Measurements from ENCODE around the gene PZP. TPM values are rescaled to one million over a fixed set of nuclear protein-coding genes. Genes with fewer than 3 reads are reported as not detected.

Gene PZP
- total and polyA plus RNA-seq, 2 of the 8 experiments (the other 6 are each of a cell fraction or from before 2014, with no cell fraction given) = 0.08 TPM; not detected in 1

DNA sequence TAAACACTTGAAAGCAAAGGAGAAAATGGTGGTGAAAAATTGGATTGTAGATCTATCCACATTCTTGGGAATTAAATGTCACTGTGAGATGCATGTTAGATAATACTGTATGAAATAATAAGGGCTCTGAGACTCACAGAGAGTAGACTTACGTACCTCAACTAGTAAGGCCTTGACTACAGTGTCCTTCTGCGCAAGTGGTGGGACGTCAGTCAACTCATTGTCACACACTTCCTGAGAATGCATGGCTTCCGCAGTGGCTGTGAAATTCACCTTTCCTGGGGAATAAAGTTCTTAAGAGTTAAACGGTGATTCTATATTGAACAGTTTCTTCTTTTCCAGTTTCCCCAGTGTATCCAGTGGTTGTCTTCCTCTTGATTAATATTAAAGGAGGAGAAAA, 32.6 kb upstream of the PZP start:
- Histone ChIP-seq H3K79me1 (ENCODE audit: low read depth, low read length) (no peaks in the 10 kb centered on the region), H2BK5ac (ENCODE audit: low read depth, low read length) (no peak overlapping the region), H3K4me2 (ENCODE audit: insufficient read depth in 1 of 2, low read depth in 2 of 2, low read length in 2 of 2) (no peak overlapping the region), H3K4me1 (replicated peaks in 1 of 4; ENCODE audit: control insufficient read depth in 3 of 4, insufficient read depth in 4 of 4, low read length in 3 of 4) (no peaks in the 10 kb centered on the region), H2BK15ac (ENCODE audit: low read length) (no peak overlapping the region), H3K9me3 (ENCODE audit: insufficient read depth in 2 of 2, low read depth in 1 of 2, low read length in 1 of 2) (no peaks in the 10 kb centered on the region; a peak in 1 of 4 replicates), H3K23ac (ENCODE audit: insufficient read length) (no peak overlapping the region), H3K27me3 (replicated peaks in 1 of 4; ENCODE audit: control insufficient read depth in 3 of 4, extremely low read depth in 1 of 4, insufficient read depth in 3 of 4, low read length in 3 of 4) (no peaks in the 10 kb centered on the region), H3K79me2 (ENCODE audit: control insufficient read depth in 1 of 2, insufficient read depth in 2 of 2, low read length in 2 of 2) (no peaks in the 10 kb centered on the region), H4K20me1 (replicated peaks in 1 of 2; ENCODE audit: control insufficient read depth in 1 of 2, insufficient read depth in 2 of 2, low read length in 2 of 2) (no peaks in the 10 kb centered on the region), H3K9ac (replicated peaks in 1 of 4; ENCODE audit: extremely low read depth in 1 of 4, low read depth in 3 of 4, low read length in 3 of 4) (no peak overlapping the region), H2AFZ (ENCODE audit: low read length) (no peak overlapping the region), H3K36me3 (ENCODE audit: control insufficient read depth in 2 of 4, insufficient read depth in 4 of 4, low read length in 3 of 4) (no peaks in the 10 kb centered on the region), H2AK5ac (ENCODE audit: low read depth, low read length) (no peak overlapping the region), H2BK12ac (ENCODE audit: low read depth, low read length) (no peak overlapping the region), H4K8ac (ENCODE audit: extremely low read depth, insufficient read depth, low read length) (no peak overlapping the region), H4K5ac (ENCODE audit: insufficient read length, low read depth, low read length) (no peak overlapping the region), H2BK20ac (ENCODE audit: low read length) (no peak overlapping the region), H3K14ac (ENCODE audit: insufficient read length) (no peak overlapping the region), H3K27ac (ENCODE audit: low read depth, low read length) (no peak overlapping the region), H2BK120ac (replicated peaks; ENCODE audit: low read depth, low read length) (no peak overlapping the region), H3K23me2 (ENCODE audit: low read depth, low read length) (no peaks in the 10 kb centered on the region), H3K56ac (replicated peaks; ENCODE audit: insufficient read length, low read depth, low read length) (no peak overlapping the region), H4K91ac (replicated peaks; ENCODE audit: insufficient read length, low read length) (no peak overlapping the region), H3K4me3 (ENCODE audit: extremely low read depth in 1 of 4, insufficient read depth in 2 of 4, low read depth in 3 of 4, low read length in 4 of 4) (no peak overlapping the region), H3K18ac (ENCODE audit: extremely low read depth, low read length) (no peak overlapping the region), H3K4ac (replicated peaks; ENCODE audit: insufficient read length, low read depth, low read length) (no peak overlapping the region)
- FAIRE-seq = no peak
- WGBS, 2 experiments (ENCODE audit: extremely low coverage in 1 of 2, insufficient coverage in 1 of 2, insufficient read length in 1 of 2, insufficient replicate concordance in 2 of 2, low coverage in 1 of 2, low lambda C conversion rate in 2 of 2, missing lambda C conversion rate in 1 of 2) = 93% methylated on average over 5 of the region's 5 CpGs; no CpG with 5 or more reads in 1 of the 2 experiments
- ChIA-PET CTCF (ENCODE audit: partially characterized antibody) (no interaction called here), POLR2A (ENCODE audit: partially characterized antibody) (no interaction called here)
- no peak for DNase-seq (ENCODE audit: low read depth in 1 of 2, low spot score in 2 of 2)
- TF ChIP-seq ZNF274 (IDR thresholded peaks at IDR 0.05; ENCODE audit: borderline replicate concordance, extremely low read depth, low read length) = no peak
- TF ChIP-seq SUZ12 (IDR thresholded peaks at IDR 0.05; ENCODE audit: low read length) = no peak
- no peak for TF ChIP-seq GTF2F1 (IDR thresholded peaks at IDR 0.05; ENCODE audit: borderline replicate concordance, low read depth, low read length)
- no peak for TF ChIP-seq RNF2 (IDR thresholded peaks at IDR 0.05; ENCODE audit: borderline replicate concordance, low read depth, low read length, missing control alignments, poor library complexity, severe bottlenecking)
- no peak for TF ChIP-seq KDM1A (IDR thresholded peaks at IDR 0.05; ENCODE audit: borderline replicate concordance, low read length)
- no peak for TF ChIP-seq POU5F1 (IDR thresholded peaks at IDR 0.05; ENCODE audit: low read depth, low read length)
- no peak for TF ChIP-seq YY1 (IDR thresholded peaks at IDR 0.05; ENCODE audit: low read depth, low read length)
- no peak for TF ChIP-seq NRF1 (IDR thresholded peaks at IDR 0.05; ENCODE audit: low read depth, low read length)
- TF ChIP-seq TAF1 (IDR thresholded peaks at IDR 0.05; ENCODE audit: low read depth, low read length) = no peak
- no peak for TF ChIP-seq GABPA (IDR thresholded peaks at IDR 0.05; ENCODE audit: borderline replicate concordance, insufficient read depth, low read length)
- no peak for TF ChIP-seq SAP30 (IDR thresholded peaks at IDR 0.05; ENCODE audit: insufficient read depth, insufficient replicate concordance, low read length)
- no peak for TF ChIP-seq MAFK (IDR thresholded peaks at IDR 0.05; ENCODE audit: low read depth, low read length)
- no peak for TF ChIP-seq SRF (IDR thresholded peaks at IDR 0.05; ENCODE audit: low read depth, low read length)
- TF ChIP-seq SIN3A (conservative IDR thresholded peaks at IDR 0.05 in 1 of 2, IDR thresholded peaks at IDR 0.05 in 1 of 2; ENCODE audit: low read depth in 1 of 2, low read length in 2 of 2) = no peak
